ENCODE measurements around the gene FAM236C. TPM values are rescaled to one million over a fixed set of nuclear protein-coding genes. Genes with fewer than 3 reads are reported as not detected.
"Not testable (repeated sequence)": the region's sequence is repeated elsewhere in the genome, so short reads cannot be mapped to it uniquely, and the experiment has no call there.

FAM236C gene
- total and polyA plus RNA-seq, 11 donors: not detected

DNA sequence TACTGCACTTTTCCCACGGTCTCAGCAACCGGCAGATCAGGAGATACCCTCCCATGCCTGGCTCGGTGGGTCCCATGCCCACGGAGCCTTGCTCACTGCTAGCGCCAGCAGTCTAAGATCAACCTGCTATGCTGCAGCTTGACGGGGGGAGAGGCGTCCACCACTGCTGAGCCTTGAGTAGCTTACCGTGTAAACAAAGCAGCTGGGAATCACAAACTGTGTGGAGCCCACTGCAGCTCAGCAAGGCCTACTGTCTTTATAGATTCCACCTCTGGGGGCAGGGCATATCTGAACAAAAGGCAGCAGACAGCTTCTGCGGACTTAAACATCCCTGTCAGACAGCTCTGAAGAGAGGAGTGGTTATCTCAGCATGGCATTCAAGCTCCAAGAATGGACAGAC lies 47.6 kb downstream of the FAM236C start:
- H3K36me3 ChIP-seq; H3K4me3 ChIP-seq; DNase-seq; H3K27me3 ChIP-seq; H3K27ac ChIP-seq; intact Hi-C loops (cut with DNase I); H3K4me1 ChIP-seq; H3K9me3 ChIP-seq; ATAC-seq: not testable (repeated sequence)
- WGBS, 4 donors: no CpG with 5 or more reads among the region's 9 CpGs

Other genes starting within 250 kb of the FAM236C start
- 10 to 100 TPM in 6 of 9 donors, 1 to 10 TPM in 3; 8.3 to 21.3 (median 11.0) TPM for gene PHKA1, start 198.3 kb upstream of the FAM236C start, total RNA-seq
- 1 to 10 TPM; 3.9 to 4.9 TPM for gene PHKA1, start 198.3 kb upstream of the FAM236C start, polyA plus RNA-seq
- gene DMRTC1B, start 135.7 kb upstream of the FAM236C start, total RNA-seq: under 1 TPM in 1 of 9 donors, not detected in 8; 0.57 TPM
- not detected for gene DMRTC1B, start 135.7 kb upstream of the FAM236C start, polyA plus RNA-seq
- not detected for gene FAM236B, start 130.0 kb upstream of the FAM236C start, total RNA-seq
- not detected for gene FAM236B, start 130.0 kb upstream of the FAM236C start, polyA plus RNA-seq
- not detected for gene FAM236D, start 104.4 kb upstream of the FAM236C start, total RNA-seq
- gene FAM236D, start 104.4 kb upstream of the FAM236C start, polyA plus RNA-seq: not detected
- gene FAM236A, start 25.6 kb downstream of the FAM236C start, total RNA-seq: not detected
- not detected for gene FAM236A, start 25.6 kb downstream of the FAM236C start, polyA plus RNA-seq
- gene DMRTC1, start 31.2 kb downstream of the FAM236C start, total RNA-seq: not detected
- not detected for gene DMRTC1, start 31.2 kb downstream of the FAM236C start, polyA plus RNA-seq
- gene PABPC1L2B, start 90.3 kb downstream of the FAM236C start, total RNA-seq: not detected
- not detected for gene PABPC1L2B, start 90.3 kb downstream of the FAM236C start, polyA plus RNA-seq
- not detected for gene PABPC1L2A, start 166.9 kb downstream of the FAM236C start, total RNA-seq
- gene PABPC1L2A, start 166.9 kb downstream of the FAM236C start, polyA plus RNA-seq: not detected

All from heart left ventricle (tissue), 16 donors.